Adrenal gland (tissue), 12 donors: ENCODE results near the gene CCDC6. TPM values are rescaled to one million over a fixed set of nuclear protein-coding genes. Genes with fewer than 3 reads are reported as not detected.

ENCODE experiments used
- DNase-seq, 7 donors: peaks; one replicate each; pipeline ENCODE4 v3.0.0-alpha.2; 2019 to 2020
- H3K27ac ChIP-seq, 5 donors: fragments of 200-600 bp; sonication (generic) in 4 of 5; 1 replicate in 3 of 5; 2 replicates in 2 of 5; pipeline versions ENCODE4 v1.5.1 to v1.8.0; 2016 to 2020; ENCODE audit warnings: mild to moderate bottlenecking in 1 of 5
- H3K27me3 ChIP-seq: fragments of 200-600 bp; 2 replicates; pipeline ENCODE4 v1.8.0; 2021
- H3K36me3 ChIP-seq, 2 donors: fragments of 200-600 bp; replicated peaks in 1 of 2; 1 replicate in 1 of 2; 2 replicates in 1 of 2; pipeline versions ENCODE4 v1.5.1 to v1.8.0; 2018 to 2022
- H3K4me1 ChIP-seq, 2 donors: fragments of 200-600 bp; replicated peaks in 1 of 2; 1 replicate in 1 of 2; 2 replicates in 1 of 2; pipeline versions ENCODE4 v1.5.1 to v1.8.0; 2018 to 2021
- H3K4me3 ChIP-seq, 4 donors: fragments of 200-600 bp; sonication (generic) in 3 of 4; one replicate each; pipeline ENCODE4 v1.5.1; 2016 to 2018
- H3K9me3 ChIP-seq, 3 donors: fragments of 200-600 bp; sonication (generic) in 1 of 3; replicated peaks in 1 of 3; 1 replicate in 2 of 3; 2 replicates in 1 of 3; pipeline versions ENCODE4 v1.5.1 to v1.8.0; 2016 to 2021
- POLR2A ChIP-seq, 2 donors: fragments of 450-650 bp; IDR thresholded peaks; one replicate each; pipeline ENCODE4 v1.6.1; 2017; ENCODE audit warnings: antibody characterized with exemption in 2 of 2, mild to moderate bottlenecking in 2 of 2, moderate library complexity in 1 of 2
- WGBS, 4 donors: extraction: QIAGEN DNeasy Blood & Tissue Kit in 2 of 4; methylation state at CpG; one replicate each; pipeline versions ENCODE4 v1.1.5 to v1.1.7; 2013 to 2017; 5-methylcytosine and 5-hydroxymethylcytosine counted together
- intact Hi-C, 2 donors: fragments of 100-400 bp; cut with DNase I; formaldehyde crosslinking; loops; one replicate each; pipeline versions ENCODE4 v1.14.1 to v1.15.0; 2022 to 2023
- polyA plus RNA-seq, 3 donors: library from polyadenylated mRNA; stranded (reverse); fragments of 200-250 nt in 2 of 3; fragments of 350-450 nt in 1 of 3; fragmentation: Illumina TruSeq in 1 of 3; extraction: RNeasy Lipid Tissue Mini Kit (QIAGEN cat#74804) in 1 of 3; gene quantifications; one replicate each; pipeline ENCODE4 v1.2.3, GENCODE V29; 2013 to 2014
- total RNA-seq, 9 donors: library from RNA; depleted of rRNA in 4 of 9; stranded (reverse); fragments of >200 nt in 4 of 9; fragments of 120-200 nt in 1 of 9; fragmentation: NEBNext Ultra II Directional in 1 of 9; extraction: Animal tissue kit (Norgen Biotek cat#: 25700) in 1 of 9; gene quantifications; one replicate each; pipeline versions ENCODE4 v1.1.0 to v1.2.4, GENCODE V29; 2013 to 2023
- TF ChIP-seq, protein P1 (sequence below), 6 experiments: fragments of 450-650 bp in 4 of 6; fragments of 200-600 bp in 2 of 6; sonication (generic) in 1 of 6; IDR thresholded peaks; 1 replicate in 5 of 6; 2 replicates in 1 of 6; pipeline versions ENCODE4 v1.5.1 to v1.8.0; 2016 to 2021; ENCODE audit warnings: antibody characterized with exemption in 6 of 6, mild to moderate bottlenecking in 2 of 6, moderate library complexity in 1 of 6
- donor health status: healthy with polysubstance abuse.
- donor health status: Bipolar disorder and iron deficiency.
- donor health status: DM: yes; HTN: yes; CAD: no.
- donor health status: DM: no; HTN: no; CAD: no.
- donor health status: DM: no; HTN: no; CAD: no.
- donor health status: DM: yes; HTN: yes; CAD: no.

The CCDC6 gene
- total and polyA plus RNA-seq, 12 donors = 7.1 to 53.3 (median 32.9) TPM

DNA sequence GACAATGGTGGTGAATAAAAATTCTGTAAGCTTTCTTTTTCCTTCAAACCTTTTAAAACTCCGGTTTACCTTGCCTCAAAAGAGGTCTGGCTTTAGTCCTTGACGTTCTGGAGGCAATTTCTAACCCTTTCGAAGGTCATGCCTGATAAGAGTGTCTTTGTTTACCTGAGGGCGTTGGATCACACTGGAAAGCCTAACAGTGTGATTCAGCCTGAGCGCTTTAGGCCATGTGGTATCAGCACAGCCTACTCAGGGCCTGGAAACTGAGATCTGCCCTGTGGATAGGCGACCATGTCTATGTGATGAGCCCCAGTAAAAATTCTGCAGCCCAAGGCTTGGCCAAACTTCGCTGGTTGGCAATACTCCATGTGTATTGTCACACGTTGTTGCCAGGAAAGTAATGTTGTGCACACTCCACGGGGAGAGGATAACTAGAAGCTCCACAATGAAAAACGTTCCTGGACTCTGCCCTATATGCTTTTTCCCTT is 10.7 kb downstream of the CCDC6 start:
- H3K36me3 ChIP-seq = no peaks in the 10 kb centered on the region
- no peak overlapping the region for H3K4me3 ChIP-seq
- peaks cover 11 to 67% of the 10 kb centered on the region in 2 donors for H3K4me1 ChIP-seq
- H3K27ac ChIP-seq = peak overlapping the region in 3 of 5 donors; percentile 65 to 71 (median 67)
- 37 to 60% (median 45%) methylated on average over 10 of the region's 10 CpGs for WGBS, 4 donors
- intact Hi-C loops = no loop called here
- TF ChIP-seq, protein P1, sequence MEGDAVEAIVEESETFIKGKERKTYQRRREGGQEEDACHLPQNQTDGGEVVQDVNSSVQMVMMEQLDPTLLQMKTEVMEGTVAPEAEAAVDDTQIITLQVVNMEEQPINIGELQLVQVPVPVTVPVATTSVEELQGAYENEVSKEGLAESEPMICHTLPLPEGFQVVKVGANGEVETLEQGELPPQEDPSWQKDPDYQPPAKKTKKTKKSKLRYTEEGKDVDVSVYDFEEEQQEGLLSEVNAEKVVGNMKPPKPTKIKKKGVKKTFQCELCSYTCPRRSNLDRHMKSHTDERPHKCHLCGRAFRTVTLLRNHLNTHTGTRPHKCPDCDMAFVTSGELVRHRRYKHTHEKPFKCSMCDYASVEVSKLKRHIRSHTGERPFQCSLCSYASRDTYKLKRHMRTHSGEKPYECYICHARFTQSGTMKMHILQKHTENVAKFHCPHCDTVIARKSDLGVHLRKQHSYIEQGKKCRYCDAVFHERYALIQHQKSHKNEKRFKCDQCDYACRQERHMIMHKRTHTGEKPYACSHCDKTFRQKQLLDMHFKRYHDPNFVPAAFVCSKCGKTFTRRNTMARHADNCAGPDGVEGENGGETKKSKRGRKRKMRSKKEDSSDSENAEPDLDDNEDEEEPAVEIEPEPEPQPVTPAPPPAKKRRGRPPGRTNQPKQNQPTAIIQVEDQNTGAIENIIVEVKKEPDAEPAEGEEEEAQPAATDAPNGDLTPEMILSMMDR (IDR thresholded peaks at IDR 0.05) = no peak
- TF ChIP-seq POLR2A (IDR thresholded peaks at IDR 0.05) = no peak
- peak in 6 of 7 donors; percentile 44 to 64 (median 47) for DNase-seq
- no peaks in the 10 kb centered on the region for H3K9me3 ChIP-seq
- no peaks in the 10 kb centered on the region for H3K27me3 ChIP-seq

DNA sequence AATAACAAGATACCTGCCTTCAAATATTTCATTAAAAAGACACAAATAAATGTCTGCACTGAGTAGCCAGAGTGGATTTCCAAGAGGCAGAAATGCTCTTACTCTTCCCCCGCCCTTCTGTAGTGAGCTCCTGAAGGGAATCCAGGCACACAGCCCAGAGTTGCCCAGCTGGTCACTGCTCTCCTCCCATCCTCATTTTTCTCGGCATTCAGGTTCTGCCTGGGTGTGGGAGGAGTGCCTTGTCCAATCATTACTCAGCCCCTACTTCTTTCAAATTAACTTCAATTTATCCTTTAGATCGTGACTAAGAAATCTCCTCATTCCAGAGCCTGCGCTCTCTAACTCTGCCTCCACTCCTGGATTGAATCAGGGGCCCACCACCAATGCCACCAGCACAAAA is 12.2 kb downstream of the CCDC6 start:
- DNase-seq = peak; percentile 67 to 87 (median 85)
- Histone ChIP-seq H3K4me3 (no peak overlapping the region), H3K27ac (peak overlapping the region in 3 of 5 donors; percentile 20 to 71 (median 44)), H3K4me1 (peaks cover 11 to 63% of the 10 kb centered on the region in 2 donors), H3K36me3 (no peaks in the 10 kb centered on the region), H3K9me3 (no peaks in the 10 kb centered on the region), H3K27me3 (no peaks in the 10 kb centered on the region)
- WGBS, 4 donors = 32 to 59% (median 41%) methylated on average over 4 of the region's 4 CpGs
- intact Hi-C loops = no loop called here
- peak in 1 of 2 donors; percentile 17 for TF ChIP-seq POLR2A (IDR thresholded peaks at IDR 0.05)
- TF ChIP-seq, protein P1 (IDR thresholded peaks at IDR 0.05) = no peak

DNA sequence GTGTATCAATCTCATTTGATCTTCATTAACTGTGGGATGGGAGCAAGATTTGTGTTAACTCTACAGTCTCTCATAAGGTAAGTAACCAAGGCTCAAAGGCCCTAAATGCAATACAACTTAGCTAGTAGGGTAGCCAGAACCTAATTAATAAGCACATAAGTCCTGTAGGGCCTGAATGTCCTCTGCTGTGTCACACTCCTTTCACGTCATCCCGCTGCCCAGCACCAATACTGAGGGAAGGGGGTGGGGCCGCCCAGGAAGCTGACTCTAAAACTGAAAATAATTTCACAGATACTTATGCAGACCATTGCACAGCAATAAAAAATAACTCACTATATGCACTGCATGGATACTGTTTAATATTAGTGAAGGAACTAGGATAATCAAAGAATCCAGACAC is 13.7 kb downstream of the CCDC6 start:
- TF ChIP-seq, protein P1 (IDR thresholded peaks at IDR 0.05) = no peak
- no peak for TF ChIP-seq POLR2A (IDR thresholded peaks at IDR 0.05)
- intact Hi-C loops = no loop called here
- Histone ChIP-seq H3K36me3 (no peaks in the 10 kb centered on the region), H3K27me3 (no peaks in the 10 kb centered on the region), H3K9me3 (no peaks in the 10 kb centered on the region), H3K4me3 (no peak overlapping the region), H3K27ac (no peak overlapping the region), H3K4me1 (peaks cover 11 to 62% of the 10 kb centered on the region in 2 donors)
- peak in 1 of 7 donors; percentile 10 for DNase-seq
- WGBS, 4 donors = 64 to 80% (median 75%) methylated on average over 3 of the region's 3 CpGs

DNA sequence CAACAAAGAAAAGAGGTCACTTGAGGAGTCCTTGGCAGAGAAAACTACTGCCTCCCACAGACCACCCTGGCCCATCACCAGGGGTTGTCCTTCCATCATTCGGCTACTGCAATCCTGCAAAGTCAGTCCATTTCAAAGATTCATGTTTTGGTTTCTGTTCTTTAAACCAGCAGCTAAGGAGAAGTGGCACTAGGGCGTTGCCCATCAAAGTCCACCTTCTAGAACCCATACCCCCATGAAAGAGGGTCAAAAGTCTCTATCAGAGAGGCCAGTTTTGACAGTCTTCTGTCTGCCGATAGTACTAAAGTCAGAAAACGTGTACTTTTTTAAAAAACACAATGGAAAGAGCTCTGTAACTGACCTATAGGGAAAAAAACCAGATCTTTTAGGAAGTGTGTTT is 14.4 kb downstream of the CCDC6 start:
- 75 to 84% (median 78%) methylated on average over 4 of the region's 4 CpGs for WGBS, 4 donors
- no peaks in the 10 kb centered on the region for H3K27me3 ChIP-seq
- peaks cover 11 to 67% of the 10 kb centered on the region in 2 donors for H3K4me1 ChIP-seq
- no peak overlapping the region for H3K4me3 ChIP-seq
- H3K36me3 ChIP-seq = no peaks in the 10 kb centered on the region
- DNase-seq = no peak
- intact Hi-C loops = no loop called here
- H3K27ac ChIP-seq = no peak overlapping the region
- no peaks in the 10 kb centered on the region for H3K9me3 ChIP-seq
- no peak for TF ChIP-seq POLR2A (IDR thresholded peaks at IDR 0.05)
- TF ChIP-seq, protein P1 (IDR thresholded peaks at IDR 0.05) = no peak
